ENCODE measurements around the gene RERE. TPM values are rescaled to one million over a fixed set of nuclear protein-coding genes. Genes with fewer than 3 reads are reported as not detected.

Gene RERE
- polyA plus RNA-seq, 1 of the 3 experiments (the other 2 are of a cell fraction): 8.1 TPM

- no peak for TF ChIP-seq EZH2phosphoT487 (IDR thresholded peaks at IDR 0.05; ENCODE audit: borderline replicate concordance, low read depth)
Measured at GRCh38 chr1:8731162-8731561, 86.3 kb downstream of the RERE start (continued).

- Histone ChIP-seq H3K4me1 (ENCODE audit: control insufficient read depth in 1 of 2, insufficient read depth in 2 of 2, low read depth in 1 of 2, low read length in 1 of 2) (peaks cover 0 to 4% of the 10 kb centered on the region in 2 experiments; a peak in 2 of 4 replicates), H2AFZ (ENCODE audit: low read depth) (no peak overlapping the region), H3K27ac (ENCODE audit: low read depth in 2 of 2, low read length in 1 of 2) (peak overlapping the region in 1 of 2 experiments; percentile 56; a peak in 1 of 4 replicates), H4K20me1 (ENCODE audit: insufficient read depth) (0 out of 2 replicates have a peak, but pooled peaks cover 6% of the 10 kb centered on the region), H3K9me2 (no peaks in the 10 kb centered on the region), H3K9ac (no peak overlapping the region), H3K27me3 (ENCODE audit: insufficient read depth) (no peaks in the 10 kb centered on the region), H3F3A (replicated peaks; ENCODE audit: insufficient read depth) (no peaks in the 10 kb centered on the region), H3K4me2 (no peak overlapping the region), H3K79me2 (ENCODE audit: insufficient read depth) (peaks cover 5% of the 10 kb centered on the region), H3K4me3 (ENCODE audit: low read depth in 2 of 2, low read length in 1 of 2) (no peak overlapping the region), H3K36me3 (replicated peaks in 1 of 2; ENCODE audit: control insufficient read depth in 1 of 2, insufficient read depth in 2 of 2, low read length in 1 of 2) (peaks cover 0 to 10% of the 10 kb centered on the region in 2 experiments), H3K9me3 (no peaks in the 10 kb centered on the region)
- no peak for TF ChIP-seq TAF1 (IDR thresholded peaks at IDR 0.05; ENCODE audit: borderline replicate concordance, low read depth, low read length)
- TF ChIP-seq REST (IDR thresholded peaks at IDR 0.05; ENCODE audit: low read depth, low read length): no peak
- TF ChIP-seq MEF2A (IDR thresholded peaks at IDR 0.05; ENCODE audit: borderline replicate concordance, low read depth): no peak
- TF ChIP-seq FOSL2 (IDR thresholded peaks at IDR 0.05; ENCODE audit: borderline replicate concordance, low read depth): no peak
- no peak for TF ChIP-seq YY1 (IDR thresholded peaks at IDR 0.05; ENCODE audit: low read depth)
- ChIA-PET POLR2A (interaction anchor here (1.0 to 1.7 kb wide), 2 partner anchors 25 to 120 kb away, joined by 3 to 5 read pairs; no protein-coding TSS in a partner anchor), CTCF (interaction anchor here (0.9 to 8.2 kb wide), 9 partner anchors 11 to 170 kb away, joined by 4 to 75 read pairs (median 21); no protein-coding TSS in a partner anchor)
- DNase-seq: no peak
- WGBS (ENCODE audit: low lambda C conversion rate): 89% methylated on average over 3 of the region's 3 CpGs
Measured at GRCh38 chr1:8728464-8728863, 89.0 kb downstream of the RERE start.

- POLR2A ChIA-PET: interaction anchor here (1.0 to 1.7 kb wide), 3 partner anchors 25 to 121 kb away, joined by 3 to 5 read pairs (median 4); partner anchors contain the start of gene RERE
- no peak overlapping the region for H3K9ac ChIP-seq
- no peak overlapping the region for H3K4me2 ChIP-seq
- no peaks in the 10 kb centered on the region for H3F3A ChIP-seq (replicated peaks; ENCODE audit: insufficient read depth)
- peaks cover 0 to 4% of the 10 kb centered on the region in 2 experiments; a peak in 2 of 4 replicates for H3K4me1 ChIP-seq (ENCODE audit: control insufficient read depth in 1 of 2, insufficient read depth in 2 of 2, low read depth in 1 of 2, low read length in 1 of 2)
- H3K9me2 ChIP-seq: no peaks in the 10 kb centered on the region
- H3K27me3 ChIP-seq (ENCODE audit: insufficient read depth): no peaks in the 10 kb centered on the region
- H4K20me1 ChIP-seq (ENCODE audit: insufficient read depth): 0 out of 2 replicates have a peak, but pooled peaks cover 6% of the 10 kb centered on the region
- H3K4me3 ChIP-seq (ENCODE audit: low read depth in 2 of 2, low read length in 1 of 2): no peak overlapping the region
- peak overlapping the region in 1 of 2 experiments; percentile 56; a peak in 1 of 4 replicates for H3K27ac ChIP-seq (ENCODE audit: low read depth in 2 of 2, low read length in 1 of 2)
- H3K79me2 ChIP-seq (ENCODE audit: insufficient read depth): peaks cover 5% of the 10 kb centered on the region
- no peaks in the 10 kb centered on the region for H3K9me3 ChIP-seq
- 74% methylated on average over 4 of the region's 4 CpGs for WGBS (ENCODE audit: low lambda C conversion rate)
- CTCF ChIA-PET: interaction anchor here (0.9 to 8.2 kb wide), 16 partner anchors 10 to 752 kb away, joined by 3 to 75 read pairs (median 12); no protein-coding TSS in a partner anchor
- DNase-seq: peak; percentile 70
- H3K36me3 ChIP-seq (replicated peaks in 1 of 2; ENCODE audit: control insufficient read depth in 1 of 2, insufficient read depth in 2 of 2, low read length in 1 of 2): peaks cover 0 to 10% of the 10 kb centered on the region in 2 experiments
- no peak overlapping the region for H2AFZ ChIP-seq (ENCODE audit: low read depth)
- TF ChIP-seq EP300 (IDR thresholded peaks at IDR 0.05; ENCODE audit: borderline replicate concordance in 1 of 2, low read depth in 1 of 2, low read length in 1 of 2) (peak in 1 of 2 experiments; percentile 64; a peak in 1 of 4 replicates), RAD21 (IDR thresholded peaks at IDR 0.05; ENCODE audit: low read length) (peak; percentile 41; the same call in 1 of the 2 replicates), POLR2AphosphoS5 (IDR thresholded peaks at IDR 0.05; ENCODE audit: low read depth, low read length) (no peak), RFX5 (IDR thresholded peaks at IDR 0.05; ENCODE audit: low read length) (no peak), RCOR1 (IDR thresholded peaks at IDR 0.05; ENCODE audit: low read length) (peak; percentile 62), REST (IDR thresholded peaks at IDR 0.05; ENCODE audit: low read depth, low read length) (no peak), SIN3A (IDR thresholded peaks at IDR 0.05; ENCODE audit: borderline replicate concordance, low read depth, low read length) (no peak), NRF1 (IDR thresholded peaks at IDR 0.05; ENCODE audit: low read depth, low read length) (no peak), SMC3 (IDR thresholded peaks at IDR 0.05; ENCODE audit: low read depth, low read length) (peak; percentile 8; the same call in 1 of the 2 replicates), ELF1 (IDR thresholded peaks at IDR 0.05) (no peak), USF1 (IDR thresholded peaks at IDR 0.05; ENCODE audit: borderline replicate concordance, low read depth) (no peak), MXI1 (IDR thresholded peaks at IDR 0.05; ENCODE audit: low read depth, low read length) (peak; percentile 74; the same call in 1 of the 2 replicates)
Measured at GRCh38 chr1:8727809-8728213, 89.6 kb downstream of the RERE start.

All from SK-N-SH (cell line).